RWPE1 (cell line): Measurements from ENCODE around the gene OR1E2.
"Not testable (repeated sequence)": the region's sequence is repeated elsewhere in the genome, so short reads cannot be mapped to it uniquely, and the experiment has no call there.

Source experiments
- CTCF ChIA-PET: fragments of 350-600 bp; sonication (Branson Sonifier 250); formaldehyde crosslinking; extraction: SDS; loops from one replicate; lab custom pipeline; 2021; lab: Yijun Ruan, JAX
- POLR2A ChIA-PET: fragments of 400-600 bp; formaldehyde crosslinking; extraction: SDS; loops from one replicate; lab custom pipeline; 2020; ENCODE audit warnings: antibody characterized with exemption; ENCODE audit not compliant: low non-redundant PET; lab: Yijun Ruan, JAX
- DNase-seq: peaks from one replicate; pipeline ENCODE4 v3.0.0; 2012; ENCODE audit warnings: low spot score
- H3K27ac ChIP-seq: fragments of 450-650 bp; 2 replicates; pipeline ENCODE4 v1.5.1; 2017
- TF ChIP-seq, protein P1 (sequence below): fragments of 450-650 bp; conservative IDR thresholded peaks from 2 replicates; pipeline ENCODE4 v1.5.1; 2017; ENCODE audit warnings: low read depth, mild to moderate bottlenecking

OR1E2 gene

DNA sequence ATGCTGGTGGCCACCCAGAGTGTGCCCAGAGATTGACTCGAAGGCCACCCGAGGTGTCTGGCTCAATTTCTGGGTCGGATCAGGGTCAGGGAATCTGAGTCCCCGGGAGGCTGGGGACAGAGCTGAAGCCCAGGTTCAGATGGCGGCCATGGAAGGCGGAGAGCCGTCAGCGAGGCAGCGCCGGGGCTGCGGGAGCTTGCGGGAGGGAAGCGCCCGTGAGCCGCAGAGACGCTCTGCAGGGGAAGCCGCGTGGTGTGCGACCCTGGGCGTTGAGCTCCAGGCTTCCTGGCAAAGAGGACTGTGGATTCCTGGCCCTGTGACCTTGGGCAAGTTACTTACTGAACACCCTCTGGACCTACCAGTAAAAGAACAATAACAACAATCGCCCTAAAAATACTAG is 38.5 kb upstream of the OR1E2 start:
- ChIA-PET POLR2A (no interaction called here), CTCF (no interaction called here)
- H3K27ac ChIP-seq = no peak overlapping the region
- TF ChIP-seq, protein P1, sequence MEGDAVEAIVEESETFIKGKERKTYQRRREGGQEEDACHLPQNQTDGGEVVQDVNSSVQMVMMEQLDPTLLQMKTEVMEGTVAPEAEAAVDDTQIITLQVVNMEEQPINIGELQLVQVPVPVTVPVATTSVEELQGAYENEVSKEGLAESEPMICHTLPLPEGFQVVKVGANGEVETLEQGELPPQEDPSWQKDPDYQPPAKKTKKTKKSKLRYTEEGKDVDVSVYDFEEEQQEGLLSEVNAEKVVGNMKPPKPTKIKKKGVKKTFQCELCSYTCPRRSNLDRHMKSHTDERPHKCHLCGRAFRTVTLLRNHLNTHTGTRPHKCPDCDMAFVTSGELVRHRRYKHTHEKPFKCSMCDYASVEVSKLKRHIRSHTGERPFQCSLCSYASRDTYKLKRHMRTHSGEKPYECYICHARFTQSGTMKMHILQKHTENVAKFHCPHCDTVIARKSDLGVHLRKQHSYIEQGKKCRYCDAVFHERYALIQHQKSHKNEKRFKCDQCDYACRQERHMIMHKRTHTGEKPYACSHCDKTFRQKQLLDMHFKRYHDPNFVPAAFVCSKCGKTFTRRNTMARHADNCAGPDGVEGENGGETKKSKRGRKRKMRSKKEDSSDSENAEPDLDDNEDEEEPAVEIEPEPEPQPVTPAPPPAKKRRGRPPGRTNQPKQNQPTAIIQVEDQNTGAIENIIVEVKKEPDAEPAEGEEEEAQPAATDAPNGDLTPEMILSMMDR = no peak
- no peak for DNase-seq

DNA sequence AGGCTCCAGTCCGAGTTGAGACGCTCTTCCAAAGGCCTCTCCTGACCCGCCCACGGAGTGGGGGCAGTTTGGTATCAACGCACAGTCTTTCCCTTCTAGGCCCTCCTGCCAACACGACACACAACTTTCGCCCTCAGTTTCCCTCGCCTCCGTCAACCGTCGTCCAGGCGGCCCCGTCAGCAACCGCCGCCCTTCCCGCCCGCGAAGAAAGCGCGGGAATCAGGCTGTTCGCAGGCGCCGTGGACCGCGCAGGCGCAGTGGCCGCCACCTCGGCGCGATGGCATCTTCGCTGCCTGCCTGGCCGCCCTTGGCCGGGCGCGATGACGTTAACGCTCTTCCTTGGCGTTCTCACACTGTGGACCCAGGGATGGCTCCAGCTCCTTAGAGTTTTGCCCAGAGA is 38.0 kb upstream of the OR1E2 start, which contains the start of gene SPATA22:
Gene SPATA22 (minus strand): TSS at position 221 of the 400 bp plus-strand sequence. CDS start 2,494 bp downstream, outside the sequence.
- H3K27ac ChIP-seq = no peak within 1 kb of the TSS
- ChIA-PET CTCF (no interaction called here), POLR2A (no interaction called here)
- DNase-seq = no peak
- TF ChIP-seq, protein P1 = no peak

GRCh38 chr17:3469529-3469928 is 35.9 kb upstream of the OR1E2 start:
- ChIA-PET CTCF (interaction anchor here (0.6 kb wide), 1 partner anchor 329 kb away, joined by 4 read pairs; no protein-coding TSS in a partner anchor), POLR2A (no interaction called here)
- H3K27ac ChIP-seq = no peak overlapping the region

DNA sequence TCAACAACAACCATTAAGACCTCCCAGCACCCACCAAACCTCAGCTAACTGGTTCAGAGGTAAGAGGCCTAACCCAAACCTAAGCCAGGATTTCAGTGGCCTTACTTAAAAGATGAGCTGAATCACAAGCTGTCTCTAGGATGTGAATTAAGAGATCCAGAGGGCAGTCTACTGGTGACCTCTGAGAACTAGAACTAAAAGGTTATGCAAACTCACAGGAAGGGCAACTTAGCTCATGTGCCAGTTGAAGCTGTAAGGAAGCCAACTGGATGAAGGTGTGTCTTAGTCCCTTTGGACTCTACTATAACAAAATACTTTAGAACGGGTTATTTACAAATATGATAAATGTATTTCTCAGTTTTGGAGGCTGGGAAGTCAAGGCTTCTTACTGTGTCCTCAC is 32.7 kb upstream of the OR1E2 start:
- POLR2A ChIA-PET, CTCF ChIA-PET, H3K27ac ChIP-seq, DNase-seq: not testable (repeated sequence)

More at GRCh38 chr17:3469529-3469928, 35.9 kb upstream of the OR1E2 start:
- no peak for DNase-seq
- TF ChIP-seq, protein P1 = no peak

DNA sequence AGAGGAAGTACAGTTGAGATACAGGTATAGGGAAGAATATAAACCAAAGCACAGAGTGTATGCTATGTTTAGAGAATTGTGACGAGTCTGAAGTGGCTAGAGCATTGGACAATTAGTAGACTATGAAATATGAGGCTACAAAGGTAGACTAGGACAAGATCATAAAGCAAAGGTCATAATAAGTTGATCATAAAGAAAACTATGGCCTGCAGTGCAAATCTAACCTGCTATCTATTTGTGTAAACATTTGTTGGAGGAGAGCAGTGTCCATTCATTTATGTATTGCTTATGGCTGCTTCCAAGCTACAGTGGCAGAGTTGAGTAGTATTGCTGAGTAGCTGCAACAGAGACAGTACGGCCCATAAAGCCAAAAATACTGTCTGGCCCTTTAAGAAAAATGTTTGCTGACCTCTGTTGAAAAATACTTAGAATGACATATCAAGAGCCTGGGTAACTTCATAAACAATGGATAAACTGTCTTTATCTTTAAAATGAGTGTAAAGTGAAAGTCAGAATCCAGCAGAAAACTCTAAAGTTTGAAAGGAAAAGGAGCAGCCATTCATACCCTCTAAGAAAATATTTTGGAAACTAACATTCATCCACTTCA is 14.5 kb upstream of the OR1E2 start:
- ChIA-PET CTCF (no interaction called here), POLR2A (no interaction called here)
- no peak overlapping the region for H3K27ac ChIP-seq
- no peak for DNase-seq
- TF ChIP-seq, protein P1 = no peak

GRCh38 chr17:3447625-3448024 is 14.0 kb upstream of the OR1E2 start:
- CTCF ChIA-PET = no interaction called here
- no peak overlapping the region for H3K27ac ChIP-seq
- peak; percentile 13 for DNase-seq

DNA sequence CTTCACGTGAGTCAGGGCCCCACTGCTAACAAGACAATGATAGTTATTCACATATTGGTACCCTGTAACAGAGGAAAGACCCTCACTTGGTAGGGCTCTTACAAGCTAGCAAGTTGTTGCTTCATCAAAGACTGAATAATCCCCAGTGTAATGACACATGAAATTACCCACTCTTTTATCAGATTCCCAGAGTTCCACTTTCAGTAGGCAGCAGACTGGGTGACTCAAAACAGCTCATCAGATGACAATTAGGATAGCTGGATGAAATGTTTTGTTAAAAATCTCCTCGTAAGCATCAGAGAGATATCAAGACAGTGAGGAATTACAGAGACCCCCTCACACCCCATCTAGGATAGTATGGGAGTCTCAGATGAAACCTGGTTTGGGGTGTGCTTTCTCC is 6.8 kb upstream of the OR1E2 start:
- CTCF ChIA-PET = no interaction called here
- POLR2A ChIA-PET = no interaction called here
- DNase-seq = no peak
- TF ChIP-seq, protein P1 = no peak
- no peak overlapping the region for H3K27ac ChIP-seq

More at GRCh38 chr17:3447625-3448024, 14.0 kb upstream of the OR1E2 start:
- TF ChIP-seq, protein P1 = no peak
- POLR2A ChIA-PET = no interaction called here
